GM21515 (cell line): ENCODE measurements around the gene HBZ.
"Not testable (repeated sequence)": the region's sequence is repeated elsewhere in the genome, so short reads cannot be mapped to it uniquely, and the experiment has no call there.

Experiments
- ATAC-seq: cut with Tn5 transposase; IDR thresholded peaks from one replicate; pipeline ENCODE4 v1.9.1; 2021; ENCODE audit not compliant: unreplicated experiment

HBZ gene

DNA sequence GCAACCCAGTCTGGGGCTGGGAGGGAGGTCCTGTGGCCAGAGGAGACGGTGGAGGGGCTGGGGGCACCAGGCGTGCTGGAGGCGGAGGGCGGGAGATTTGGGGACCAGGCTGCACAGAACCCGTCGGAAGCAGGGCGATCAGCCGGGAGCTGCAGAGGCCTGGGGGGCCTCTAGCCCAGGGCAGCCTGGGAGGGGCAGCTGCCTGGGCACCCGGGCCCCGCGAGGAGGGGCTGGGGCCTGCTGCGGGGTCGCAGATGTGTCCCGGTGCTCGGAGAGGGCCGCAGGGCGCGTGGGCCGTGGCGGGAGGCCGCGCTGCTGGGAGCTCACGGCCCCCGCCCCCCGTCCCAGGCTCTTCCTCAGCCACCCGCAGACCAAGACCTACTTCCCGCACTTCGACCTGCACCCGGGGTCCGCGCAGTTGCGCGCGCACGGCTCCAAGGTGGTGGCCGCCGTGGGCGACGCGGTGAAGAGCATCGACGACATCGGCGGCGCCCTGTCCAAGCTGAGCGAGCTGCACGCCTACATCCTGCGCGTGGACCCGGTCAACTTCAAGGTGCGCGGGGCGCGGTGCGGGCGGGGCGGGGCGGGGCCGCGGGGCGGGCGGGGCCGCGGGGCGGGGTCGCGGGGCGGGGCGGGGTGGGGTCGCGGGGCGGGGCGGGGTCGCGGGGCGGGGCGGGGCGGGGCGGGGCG is 11.8 kb downstream of the HBZ start:
- ATAC-seq: not testable (repeated sequence)

DNA sequence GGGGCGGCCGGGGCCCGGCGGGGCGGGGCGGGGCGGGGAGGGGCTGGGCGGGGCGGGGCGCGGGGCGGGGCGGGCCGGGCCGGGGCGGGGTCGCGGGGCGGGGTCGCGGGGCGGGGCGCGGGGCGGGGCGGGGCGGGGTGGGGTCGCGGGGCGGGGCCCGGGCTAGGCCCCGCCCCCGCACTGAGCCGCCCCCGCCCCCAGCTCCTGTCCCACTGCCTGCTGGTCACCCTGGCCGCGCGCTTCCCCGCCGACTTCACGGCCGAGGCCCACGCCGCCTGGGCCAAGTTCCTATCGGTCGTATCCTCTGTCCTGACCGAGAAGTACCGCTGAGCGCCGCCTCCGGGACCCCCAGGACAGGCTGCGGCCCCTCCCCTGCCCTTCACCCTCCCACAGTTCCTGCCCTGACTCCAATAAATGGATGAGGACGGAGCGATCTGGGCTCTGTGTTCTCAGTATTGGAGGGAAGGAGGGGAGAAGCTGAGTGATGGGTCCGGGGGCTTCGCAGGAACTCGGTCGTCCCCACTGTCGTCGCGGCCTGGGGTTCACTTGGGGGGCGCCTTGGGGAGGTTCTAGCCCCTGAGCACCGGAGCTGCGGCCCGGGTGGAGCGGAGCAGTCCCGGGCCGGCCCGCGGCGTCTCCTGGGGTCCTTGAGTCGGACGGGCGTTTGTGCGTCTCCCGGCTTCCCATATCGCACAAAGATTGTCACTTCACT is 12.5 kb downstream of the HBZ start:
- no peak for ATAC-seq

DNA sequence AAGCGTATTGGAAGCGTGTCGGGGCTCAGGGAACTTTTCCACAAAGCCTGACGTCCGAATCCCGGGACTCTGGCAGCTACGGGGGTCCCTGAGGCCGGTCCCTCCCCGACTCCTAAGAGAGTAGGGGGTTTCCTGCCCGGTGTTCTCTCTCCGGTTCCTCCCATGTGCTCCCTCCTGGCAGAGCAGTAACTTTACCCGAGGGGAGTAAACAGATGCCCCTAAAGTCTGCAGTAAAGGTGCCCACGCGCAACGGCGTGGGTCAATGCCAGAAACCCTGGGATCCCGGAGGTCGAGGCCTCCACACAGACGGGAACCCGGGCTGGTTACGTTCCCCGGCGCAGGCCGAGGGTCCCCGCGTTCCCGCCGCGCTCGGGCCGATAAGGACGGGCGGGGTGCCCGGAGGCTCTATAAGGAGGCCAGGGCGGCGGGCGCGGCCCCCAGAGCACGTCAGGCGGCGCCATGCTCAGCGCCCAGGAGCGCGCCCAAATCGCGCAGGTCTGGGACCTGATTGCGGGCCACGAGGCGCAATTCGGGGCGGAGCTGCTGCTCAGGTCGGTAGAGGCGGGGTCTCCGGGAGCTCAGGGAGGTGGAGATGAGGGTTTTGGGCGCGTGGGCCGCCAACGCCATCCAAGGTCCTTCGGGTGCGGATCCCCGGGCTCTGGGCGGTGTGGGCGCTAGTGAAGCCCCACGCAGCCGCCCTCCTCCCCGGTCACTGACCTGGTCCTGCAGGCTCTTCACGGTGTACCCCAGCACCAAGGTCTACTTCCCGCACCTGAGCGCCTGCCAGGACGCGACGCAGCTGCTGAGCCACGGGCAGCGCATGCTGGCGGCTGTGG is 13.3 kb downstream of the HBZ start, which contains the start of gene HBM:
HBM (plus strand) TSS at position 440 of the 836 bp plus-strand sequence; CDS start at position 460, 20 bp downstream.
- ATAC-seq: no peak

DNA sequence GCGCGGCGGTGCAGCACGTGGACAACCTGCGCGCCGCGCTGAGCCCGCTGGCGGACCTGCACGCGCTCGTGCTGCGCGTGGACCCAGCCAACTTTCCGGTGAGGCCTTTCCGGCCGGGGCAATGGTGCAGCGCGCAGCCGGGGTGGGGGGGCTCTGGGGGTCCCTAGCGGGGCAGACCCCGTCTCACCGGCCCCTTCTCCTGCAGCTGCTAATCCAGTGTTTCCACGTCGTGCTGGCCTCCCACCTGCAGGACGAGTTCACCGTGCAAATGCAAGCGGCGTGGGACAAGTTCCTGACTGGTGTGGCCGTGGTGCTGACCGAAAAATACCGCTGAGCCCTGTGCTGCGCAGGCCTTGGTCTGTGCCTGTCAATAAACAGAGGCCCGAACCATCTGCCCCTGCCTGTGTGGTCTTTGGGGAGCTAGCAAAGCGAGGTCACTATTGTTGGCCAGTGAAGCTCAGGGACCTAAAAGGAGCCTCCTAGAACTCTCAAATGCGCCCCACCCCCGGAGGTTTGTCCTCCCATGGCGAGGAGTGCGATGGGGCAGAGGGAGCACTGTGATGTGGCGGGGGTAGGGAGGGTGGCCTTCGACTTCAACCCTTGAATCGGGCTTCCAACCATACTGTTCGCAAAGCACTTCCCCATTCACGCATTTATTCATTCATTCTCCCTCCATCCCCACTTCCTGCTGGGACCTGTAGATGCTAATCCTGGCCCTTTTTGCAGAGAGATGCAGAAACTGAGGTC is 14.1 kb downstream of the HBZ start:
- ATAC-seq: no peak

DNA sequence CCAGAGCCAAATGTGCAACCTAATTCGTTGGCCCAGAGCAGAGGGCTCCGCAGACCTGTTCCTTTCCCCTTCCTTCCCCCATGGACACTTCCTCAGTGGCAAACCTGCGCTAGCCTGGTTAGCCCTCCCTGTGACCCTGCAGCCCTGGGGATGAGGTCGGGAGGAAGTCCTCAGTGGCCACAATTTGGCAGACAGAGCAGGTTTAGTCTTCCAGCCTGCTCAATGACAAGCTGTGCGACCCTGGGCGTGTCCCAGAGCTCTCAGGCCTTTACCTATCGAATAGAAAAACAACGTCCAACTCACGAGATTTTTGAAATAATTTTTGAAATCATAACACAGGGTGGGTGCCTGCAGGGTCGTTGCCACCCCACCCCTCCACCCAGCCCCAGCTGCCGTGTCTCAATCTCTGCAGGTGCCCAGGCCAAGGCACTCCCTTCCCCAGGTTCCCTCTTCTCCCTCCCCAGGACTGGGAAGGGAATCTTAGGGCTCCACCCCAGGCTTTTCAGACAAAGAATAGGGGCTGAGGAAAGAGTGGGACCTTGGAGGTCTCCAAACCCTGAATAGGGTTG is 14.8 kb downstream of the HBZ start:
- ATAC-seq: no peak

DNA sequence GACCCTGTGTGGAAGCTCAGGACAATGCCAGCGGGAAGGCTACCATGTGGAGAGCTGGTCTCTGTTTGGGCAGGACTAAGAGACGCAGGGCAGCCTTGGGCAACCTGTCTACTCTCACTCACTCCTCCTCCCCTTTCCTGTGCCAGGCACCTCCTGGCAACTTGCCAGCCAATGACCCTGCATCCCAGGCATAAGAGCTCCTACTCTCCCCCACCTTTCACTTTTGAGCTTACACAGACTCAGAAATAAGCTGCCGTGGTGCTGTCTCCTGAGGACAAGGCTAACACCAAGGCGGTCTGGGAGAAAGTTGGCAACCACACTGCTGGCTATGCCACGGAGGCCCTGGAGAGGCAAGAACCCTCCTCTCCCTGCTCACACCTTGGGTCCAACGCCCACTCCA is 16.0 kb downstream of the HBZ start:
- ATAC-seq: no peak

- no peak for ATAC-seq
Observed at GRCh38 chr16:169014-169413, 16.6 kb downstream of the HBZ start.

- not testable (repeated sequence) for ATAC-seq
Observed at GRCh38 chr16:170088-170507, 17.7 kb downstream of the HBZ start.

GRCh38 chr16:170788-171187 is 18.3 kb downstream of the HBZ start:
- no peak for ATAC-seq

DNA sequence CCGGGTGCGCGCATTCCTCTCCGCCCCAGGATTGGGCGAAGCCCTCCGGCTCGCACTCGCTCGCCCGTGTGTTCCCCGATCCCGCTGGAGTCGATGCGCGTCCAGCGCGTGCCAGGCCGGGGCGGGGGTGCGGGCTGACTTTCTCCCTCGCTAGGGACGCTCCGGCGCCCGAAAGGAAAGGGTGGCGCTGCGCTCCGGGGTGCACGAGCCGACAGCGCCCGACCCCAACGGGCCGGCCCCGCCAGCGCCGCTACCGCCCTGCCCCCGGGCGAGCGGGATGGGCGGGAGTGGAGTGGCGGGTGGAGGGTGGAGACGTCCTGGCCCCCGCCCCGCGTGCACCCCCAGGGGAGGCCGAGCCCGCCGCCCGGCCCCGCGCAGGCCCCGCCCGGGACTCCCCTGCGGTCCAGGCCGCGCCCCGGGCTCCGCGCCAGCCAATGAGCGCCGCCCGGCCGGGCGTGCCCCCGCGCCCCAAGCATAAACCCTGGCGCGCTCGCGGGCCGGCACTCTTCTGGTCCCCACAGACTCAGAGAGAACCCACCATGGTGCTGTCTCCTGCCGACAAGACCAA is 20.0 kb downstream of the HBZ start, which contains the start of gene HBA2:
HBA2 (plus strand) TSS at position 503 of the 568 bp plus-strand sequence; CDS start at position 540, 37 bp downstream.
- not testable (repeated sequence) for ATAC-seq

GRCh38 chr16:173211-173854 is 20.9 kb downstream of the HBZ start:
- not testable (repeated sequence) for ATAC-seq

DNA sequence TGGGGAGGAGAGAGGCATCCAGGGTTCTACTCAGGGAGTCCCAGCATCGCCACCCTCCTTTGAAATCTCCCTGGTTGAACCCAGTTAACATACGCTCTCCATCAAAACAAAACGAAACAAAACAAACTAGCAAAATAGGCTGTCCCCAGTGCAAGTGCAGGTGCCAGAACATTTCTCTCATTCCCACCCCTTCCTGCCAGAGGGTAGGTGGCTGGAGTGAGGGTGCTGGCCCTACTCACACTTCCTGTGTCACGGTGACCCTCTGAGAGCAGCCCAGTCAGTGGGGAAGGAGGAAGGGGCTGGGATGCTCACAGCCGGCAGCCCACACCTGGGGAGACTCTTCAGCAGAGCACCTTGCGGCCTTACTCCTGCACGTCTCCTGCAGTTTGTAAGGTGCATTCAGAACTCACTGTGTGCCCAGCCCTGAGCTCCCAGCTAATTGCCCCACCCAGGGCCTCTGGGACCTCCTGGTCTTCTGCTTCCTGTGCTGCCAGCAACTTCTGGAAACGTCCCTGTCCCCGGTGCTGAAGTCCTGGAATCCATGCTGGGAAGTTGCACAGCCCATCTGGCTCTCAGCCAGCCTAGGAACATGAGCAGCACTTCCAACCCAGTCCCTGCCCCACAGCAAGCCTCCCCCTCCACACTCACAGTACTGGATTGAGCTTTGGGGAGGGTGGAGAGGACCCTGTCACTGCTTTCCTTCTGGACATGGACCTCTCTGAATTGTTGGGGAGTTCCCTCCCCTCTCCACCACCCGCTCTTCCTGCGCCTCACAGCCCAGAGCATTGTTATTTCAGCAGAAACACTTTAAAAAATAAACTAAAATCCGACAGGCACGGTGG is 21.7 kb downstream of the HBZ start:
- not testable (repeated sequence) for ATAC-seq

GRCh38 chr16:175011-175949 is 22.8 kb downstream of the HBZ start:
- ATAC-seq: no peak

- not testable (repeated sequence) for ATAC-seq
Observed at GRCh38 chr16:176006-176405, 23.6 kb downstream of the HBZ start.

- ATAC-seq: not testable (repeated sequence)
Observed at GRCh38 chr16:176477-177382, 24.3 kb downstream of the HBZ start, which contains the start of gene HBA1. Gene HBA1 (plus strand): TSS chr16:176680. CDS start chr16:176717, 37 bp downstream.

DNA sequence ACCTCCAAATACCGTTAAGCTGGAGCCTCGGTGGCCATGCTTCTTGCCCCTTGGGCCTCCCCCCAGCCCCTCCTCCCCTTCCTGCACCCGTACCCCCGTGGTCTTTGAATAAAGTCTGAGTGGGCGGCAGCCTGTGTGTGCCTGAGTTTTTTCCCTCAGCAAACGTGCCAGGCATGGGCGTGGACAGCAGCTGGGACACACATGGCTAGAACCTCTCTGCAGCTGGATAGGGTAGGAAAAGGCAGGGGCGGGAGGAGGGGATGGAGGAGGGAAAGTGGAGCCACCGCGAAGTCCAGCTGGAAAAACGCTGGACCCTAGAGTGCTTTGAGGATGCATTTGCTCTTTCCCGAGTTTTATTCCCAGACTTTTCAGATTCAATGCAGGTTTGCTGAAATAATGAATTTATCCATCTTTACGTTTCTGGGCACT is 25.0 kb downstream of the HBZ start:
- ATAC-seq: no peak
